PC-9 (cell line): ENCODE results near the gene RASGRP2. TPM values are rescaled to one million over a fixed set of nuclear protein-coding genes. Genes with fewer than 3 reads are reported as not detected.

Experiments used
- BruUV-seq: library from RNA; stranded (reverse); fragments of 400-500 nt; replicated peaks from 2 replicates; lab custom pipeline; 2021; lab: Mats Ljungman, UMichigan
- CTCF ChIA-PET: fragments of 300-600 bp; sonication (Branson Sonifier 250); formaldehyde crosslinking; loops from one replicate; lab custom pipeline; 2022; ENCODE audit warnings: antibody characterized with exemption; lab: Charles Lee
- POLR2A ChIA-PET: fragments of 300-600 bp; sonication (Branson Sonifier 250); formaldehyde crosslinking; loops from one replicate; lab custom pipeline; 2022; ENCODE audit warnings: antibody characterized with exemption; ENCODE audit not compliant: unreplicated experiment; lab: Charles Lee
- DNase-seq, 2 experiments: peaks; one replicate each; pipeline versions ENCODE4 v3.0.0 to v3.0.0-alpha.2; 2015 to 2022; ENCODE audit warnings: mixed read lengths in 1 of 2
- H2AFZ ChIP-seq: fragments of 200-600 bp; sonication (generic); 2 replicates; pipeline ENCODE4 v1.8.1; 2017; ENCODE audit warnings: antibody characterized with exemption
- H3F3A ChIP-seq: fragments of 200-600 bp; sonication (generic); 2 replicates; pipeline ENCODE4 v1.8.1; 2017; ENCODE audit warnings: antibody characterized with exemption, mild to moderate bottlenecking, low read depth; ENCODE audit not compliant: insufficient read depth
- H3K27ac ChIP-seq: fragments of 200-600 bp; sonication (generic); 2 replicates; pipeline ENCODE4 v1.6.1; 2016; ENCODE audit warnings: mixed run types
- H3K27me3 ChIP-seq: fragments of 200-600 bp; sonication (generic); 2 replicates; pipeline ENCODE4 v1.6.1; 2016; ENCODE audit warnings: low read depth, mixed run types; ENCODE audit not compliant: insufficient read depth
- H3K36me3 ChIP-seq: fragments of 200-600 bp; sonication (generic); 2 replicates; pipeline ENCODE4 v1.6.1; 2016; ENCODE audit warnings: low read depth, mixed run types
- H3K4me1 ChIP-seq: fragments of 200-600 bp; sonication (generic); replicated peaks from 2 replicates; pipeline ENCODE4 v1.6.1; 2016; ENCODE audit warnings: mixed run types; ENCODE audit not compliant: insufficient read depth
- H3K4me2 ChIP-seq: fragments of 200-600 bp; sonication (generic); 2 replicates; pipeline ENCODE4 v1.6.1; 2017; ENCODE audit warnings: mixed run types
- H3K4me3 ChIP-seq: fragments of 200-600 bp; sonication (generic); 2 replicates; pipeline ENCODE4 v1.6.1; 2016; ENCODE audit warnings: mixed run types
- H3K79me2 ChIP-seq: fragments of 200-600 bp; sonication (generic); 2 replicates; pipeline ENCODE4 v1.6.1; 2017; ENCODE audit warnings: low read depth, mixed run types
- H3K9me2 ChIP-seq: fragments of 200-600 bp; sonication (generic); 2 replicates; pipeline ENCODE4 v1.8.1; 2017; ENCODE audit warnings: mild to moderate bottlenecking; ENCODE audit not compliant: insufficient read depth
- H3K9me3 ChIP-seq: fragments of 200-600 bp; sonication (generic); 2 replicates; pipeline ENCODE4 v1.8.1; 2016; ENCODE audit warnings: low read depth; ENCODE audit not compliant: insufficient read depth
- H4K20me1 ChIP-seq: fragments of 200-600 bp; sonication (generic); 2 replicates; pipeline ENCODE4 v1.8.1; 2017; ENCODE audit not compliant: insufficient read depth
- EZH2 ChIP-seq: fragments of 200-600 bp; sonication (generic); IDR thresholded peaks from 2 replicates; pipeline ENCODE4 v1.8.0; 2017; ENCODE audit warnings: antibody characterized with exemption, low read depth
- intact Hi-C: fragments of 100-400 bp; cut with micrococcal nuclease; formaldehyde crosslinking; loops from one replicate; pipeline ENCODE4 v1.10.0; 2022; ENCODE audit not compliant: unreplicated experiment
- total RNA-seq: library from RNA; stranded (reverse); gene quantifications from 2 replicates; pipeline ENCODE4 v1.2.3, GENCODE V29; 2021
- TF ChIP-seq, protein P1 (sequence below): fragments of 200-600 bp; sonication (generic); conservative IDR thresholded peaks from 2 replicates; pipeline ENCODE4 v1.6.1; 2017; ENCODE audit warnings: mixed run types, antibody characterized with exemption, mild to moderate bottlenecking, moderate library complexity

RASGRP2 gene
- total RNA-seq, 1 experiment from 2014 or later: 1.0 TPM

- 0 out of 2 replicates have a peak, but pooled peaks cover 7% of the 10 kb centered on the region for H3F3A ChIP-seq
- no peaks in the 10 kb centered on the region for H3K9me3 ChIP-seq
- no peaks in the 10 kb centered on the region for H3K36me3 ChIP-seq
- TF ChIP-seq EZH2: no peak
- TF ChIP-seq, protein P1, sequence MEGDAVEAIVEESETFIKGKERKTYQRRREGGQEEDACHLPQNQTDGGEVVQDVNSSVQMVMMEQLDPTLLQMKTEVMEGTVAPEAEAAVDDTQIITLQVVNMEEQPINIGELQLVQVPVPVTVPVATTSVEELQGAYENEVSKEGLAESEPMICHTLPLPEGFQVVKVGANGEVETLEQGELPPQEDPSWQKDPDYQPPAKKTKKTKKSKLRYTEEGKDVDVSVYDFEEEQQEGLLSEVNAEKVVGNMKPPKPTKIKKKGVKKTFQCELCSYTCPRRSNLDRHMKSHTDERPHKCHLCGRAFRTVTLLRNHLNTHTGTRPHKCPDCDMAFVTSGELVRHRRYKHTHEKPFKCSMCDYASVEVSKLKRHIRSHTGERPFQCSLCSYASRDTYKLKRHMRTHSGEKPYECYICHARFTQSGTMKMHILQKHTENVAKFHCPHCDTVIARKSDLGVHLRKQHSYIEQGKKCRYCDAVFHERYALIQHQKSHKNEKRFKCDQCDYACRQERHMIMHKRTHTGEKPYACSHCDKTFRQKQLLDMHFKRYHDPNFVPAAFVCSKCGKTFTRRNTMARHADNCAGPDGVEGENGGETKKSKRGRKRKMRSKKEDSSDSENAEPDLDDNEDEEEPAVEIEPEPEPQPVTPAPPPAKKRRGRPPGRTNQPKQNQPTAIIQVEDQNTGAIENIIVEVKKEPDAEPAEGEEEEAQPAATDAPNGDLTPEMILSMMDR: no peak
- no peak for DNase-seq
- H3K4me2 ChIP-seq: no peak overlapping the region
- no peaks in the 10 kb centered on the region for H3K79me2 ChIP-seq
- BruUV-seq: no TSS peak
- ChIA-PET POLR2A (interaction anchor here (0.6 kb wide), 1 partner anchor 323 kb away, joined by 3 read pairs; the partner anchor contains the start of gene TM7SF2), CTCF (interaction anchor here (0.6 to 0.7 kb wide), 3 partner anchors 32 to 305 kb away, joined by 3 to 4 read pairs (median 3); no protein-coding TSS in a partner anchor)
- no peak overlapping the region for H3K27ac ChIP-seq
- intact Hi-C loops: loop anchor here (10.0 kb wide), 1 partner anchor 466 kb away; no protein-coding TSS in a partner anchor
- H4K20me1 ChIP-seq: no peaks in the 10 kb centered on the region
- H3K4me1 ChIP-seq: no peaks in the 10 kb centered on the region
- H3K4me3 ChIP-seq: no peak overlapping the region
- no peaks in the 10 kb centered on the region for H3K9me2 ChIP-seq
- H3K27me3 ChIP-seq: no peaks in the 10 kb centered on the region
- no peak overlapping the region for H2AFZ ChIP-seq
Measured at GRCh38 chr11:64788321-64789215, 44.6 kb upstream of the RASGRP2 start.

DNA sequence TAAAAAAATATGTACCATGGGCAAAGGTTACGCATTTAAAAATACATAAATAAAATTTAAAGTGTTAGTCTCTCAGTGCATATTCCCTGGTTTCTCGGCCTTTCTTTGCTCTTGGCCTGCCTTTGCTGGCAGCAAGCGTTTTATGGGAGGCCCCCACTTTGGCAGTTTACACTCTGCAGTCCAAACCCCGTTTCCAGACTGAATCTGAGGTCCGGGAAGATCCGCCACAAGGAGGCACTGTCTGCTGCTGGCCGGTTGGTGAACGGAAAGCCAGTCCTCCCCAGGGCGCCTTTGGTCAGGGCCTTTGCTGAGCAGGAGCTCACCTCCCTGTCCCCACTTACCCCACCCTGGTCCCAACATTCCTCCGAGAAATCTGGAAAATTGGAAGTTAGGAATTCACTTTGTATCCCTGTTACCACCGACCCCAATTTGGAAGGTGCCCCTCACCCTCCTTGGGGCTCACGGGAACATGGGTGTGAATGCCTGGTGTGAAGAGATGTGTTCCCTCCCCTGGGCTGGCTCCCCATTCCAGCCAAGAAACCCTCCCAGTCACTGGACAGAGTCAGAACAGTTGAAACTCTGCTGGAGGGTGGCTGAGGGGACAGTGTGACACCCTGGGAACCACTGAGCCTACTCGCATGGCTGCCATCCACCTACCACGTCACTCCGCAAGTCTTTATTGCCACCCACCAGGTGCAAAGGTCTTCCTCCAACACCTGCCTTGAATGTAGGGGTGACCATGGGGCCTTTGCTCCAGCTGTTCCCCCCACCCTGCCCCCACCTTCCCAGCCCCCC, 43.8 kb upstream of the RASGRP2 start:
- Histone ChIP-seq H3K4me1 (no peaks in the 10 kb centered on the region), H3K36me3 (no peaks in the 10 kb centered on the region), H3K4me3 (no peak overlapping the region), H3K27me3 (no peaks in the 10 kb centered on the region), H3K27ac (no peak overlapping the region), H4K20me1 (no peaks in the 10 kb centered on the region), H3F3A (0 out of 2 replicates have a peak, but pooled peaks cover 7% of the 10 kb centered on the region), H3K79me2 (no peaks in the 10 kb centered on the region), H3K9me2 (no peaks in the 10 kb centered on the region), H3K9me3 (no peaks in the 10 kb centered on the region), H3K4me2 (no peak overlapping the region), H2AFZ (no peak overlapping the region)
- ChIA-PET CTCF (interaction anchor here (0.6 to 0.7 kb wide), 3 partner anchors 33 to 306 kb away, joined by 3 to 4 read pairs (median 3); no protein-coding TSS in a partner anchor), POLR2A (interaction anchor here (0.6 kb wide), 1 partner anchor 324 kb away, joined by 3 read pairs; the partner anchor contains the start of gene TM7SF2)
- peak; percentile 43 to 62 for DNase-seq
- no TSS peak for BruUV-seq
- intact Hi-C loops: loop anchor here (1.0 to 10.0 kb wide), 3 partner anchors 60 to 467 kb away; no protein-coding TSS in a partner anchor
- TF ChIP-seq, protein P1: peak; percentile 81
- TF ChIP-seq EZH2: no peak

DNA sequence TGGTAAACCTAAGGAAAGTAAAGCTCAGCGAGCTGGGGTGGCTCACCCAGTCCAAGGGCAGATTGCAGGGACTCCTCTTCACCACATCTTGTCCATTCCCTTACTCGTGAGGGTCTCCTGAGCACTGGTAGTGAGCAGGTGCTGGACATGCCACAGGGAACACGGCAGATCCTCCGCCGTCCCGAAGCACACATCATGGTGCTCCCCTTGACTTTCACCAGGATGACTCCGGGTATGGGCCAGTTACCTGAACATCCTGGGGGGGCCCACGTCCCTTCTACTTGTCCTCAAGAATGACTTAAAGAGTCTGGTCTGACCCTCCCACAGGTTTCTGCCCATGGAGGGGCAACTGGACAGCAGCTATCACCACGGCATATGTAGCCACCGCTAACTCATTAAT, 42.4 kb upstream of the RASGRP2 start:
- CTCF ChIA-PET: interaction anchor here (0.6 kb wide), 1 partner anchor 56 kb away, joined by 3 read pairs; no protein-coding TSS in a partner anchor
- H3K36me3 ChIP-seq: 0 out of 2 replicates have a peak, but pooled peaks cover under 1% of the 10 kb centered on the region
- intact Hi-C loops: loop anchor here (2.0 to 10.0 kb wide), 2 partner anchors 108 to 468 kb away; no protein-coding TSS in a partner anchor
- H3K27me3 ChIP-seq: no peaks in the 10 kb centered on the region
- H3K9me2 ChIP-seq: no peaks in the 10 kb centered on the region
- H4K20me1 ChIP-seq: no peaks in the 10 kb centered on the region
- BruUV-seq: TSS peak; percentile 20
- no peak for TF ChIP-seq EZH2
- TF ChIP-seq, protein P1: no peak
- H3F3A ChIP-seq: peaks cover 17% of the 10 kb centered on the region; the same call in 1 of the 2 replicates
- no peaks in the 10 kb centered on the region for H3K9me3 ChIP-seq
- no peak overlapping the region for H3K4me3 ChIP-seq
- H3K4me1 ChIP-seq: no peaks in the 10 kb centered on the region
- no peaks in the 10 kb centered on the region for H3K79me2 ChIP-seq
- H2AFZ ChIP-seq: no peak overlapping the region
- POLR2A ChIA-PET: interaction anchor here (0.6 kb wide), 1 partner anchor 16 kb away, joined by 6 read pairs; no protein-coding TSS in a partner anchor
- no peak overlapping the region for H3K27ac ChIP-seq
- no peak for DNase-seq
- H3K4me2 ChIP-seq: no peak overlapping the region
